ENCODE measurements around the gene PALM3.

PALM3 gene

GRCh38 chr19:14056069-14056666 lies 5.7 kb downstream of the PALM3 start:
- H3K4me3 ChIP-seq (ENCODE audit: insufficient read length, low read depth) = peak overlapping the region; percentile 56
- TF ChIP-seq YY1 (IDR thresholded peaks at IDR 0.05; ENCODE audit: insufficient read depth, insufficient read length) (no peak), SUZ12 (IDR thresholded peaks at IDR 0.05; ENCODE audit: extremely low read depth, insufficient read depth, insufficient read length) (no peak), ZNF274 (IDR thresholded peaks at IDR 0.05; ENCODE audit: low read depth, low read length) (no peak)
- peaks cover 21% of the 10 kb centered on the region for H3K4me1 ChIP-seq (ENCODE audit: insufficient read depth, insufficient read length)

GRCh38 chr19:14055396-14055795 lies 6.5 kb downstream of the PALM3 start:
- H3K9ac ChIP-seq (ENCODE audit: insufficient read length, low read depth) = peak overlapping the region; percentile 2
- H3K4me1 ChIP-seq (ENCODE audit: insufficient read depth, insufficient read length) = peaks cover 18% of the 10 kb centered on the region
- H3K4me3 ChIP-seq (ENCODE audit: insufficient read length, low read depth) = no peak overlapping the region
- no peak for DNase-seq (ENCODE audit: low read depth, low spot score)
- TF ChIP-seq SUZ12 (IDR thresholded peaks at IDR 0.05; ENCODE audit: extremely low read depth, insufficient read depth, insufficient read length) (no peak), ZNF274 (IDR thresholded peaks at IDR 0.05; ENCODE audit: low read depth, low read length) (no peak), YY1 (IDR thresholded peaks at IDR 0.05; ENCODE audit: insufficient read depth, insufficient read length) (no peak)
- peaks cover 5% of the 10 kb centered on the region for H3K27me3 ChIP-seq (ENCODE audit: insufficient read depth, insufficient read length)
- peaks cover 7% of the 10 kb centered on the region; the same call in 1 of the 2 replicates for H3K9me3 ChIP-seq (ENCODE audit: insufficient read depth, low read length)
- peaks cover 40% of the 10 kb centered on the region for H3K36me3 ChIP-seq (ENCODE audit: insufficient read depth, insufficient read length, low read length)

More at GRCh38 chr19:14056069-14056666, 5.7 kb downstream of the PALM3 start:
- H3K27me3 ChIP-seq (ENCODE audit: insufficient read depth, insufficient read length) = peaks cover 5% of the 10 kb centered on the region
- peaks cover 33% of the 10 kb centered on the region for H3K36me3 ChIP-seq (ENCODE audit: insufficient read depth, insufficient read length, low read length)
- peaks cover 7% of the 10 kb centered on the region; the same call in 1 of the 2 replicates for H3K9me3 ChIP-seq (ENCODE audit: insufficient read depth, low read length)
- no peak for DNase-seq (ENCODE audit: low read depth, low spot score)
- H3K9ac ChIP-seq (ENCODE audit: insufficient read length, low read depth) = peak overlapping the region; percentile 65

- TF ChIP-seq ZNF274 (IDR thresholded peaks at IDR 0.05; ENCODE audit: low read depth, low read length) = no peak
- no peak for TF ChIP-seq SUZ12 (IDR thresholded peaks at IDR 0.05; ENCODE audit: extremely low read depth, insufficient read depth, insufficient read length)
- TF ChIP-seq YY1 (IDR thresholded peaks at IDR 0.05; ENCODE audit: insufficient read depth, insufficient read length) = no peak
- H3K9me3 ChIP-seq (ENCODE audit: insufficient read depth, low read length) = peaks cover 7% of the 10 kb centered on the region; the same call in 1 of the 2 replicates
- H3K4me3 ChIP-seq (ENCODE audit: insufficient read length, low read depth) = no peak overlapping the region
- H3K4me1 ChIP-seq (ENCODE audit: insufficient read depth, insufficient read length) = peaks cover 18% of the 10 kb centered on the region
- H3K9ac ChIP-seq (ENCODE audit: insufficient read length, low read depth) = peak overlapping the region; percentile 2
- H3K36me3 ChIP-seq (ENCODE audit: insufficient read depth, insufficient read length, low read length) = peaks cover 40% of the 10 kb centered on the region
- DNase-seq (ENCODE audit: low read depth, low spot score) = no peak
- peaks cover 5% of the 10 kb centered on the region for H3K27me3 ChIP-seq (ENCODE audit: insufficient read depth, insufficient read length)
These were observed 7.2 kb downstream of the PALM3 start for GRCh38 chr19:14054721-14055120.

- Histone ChIP-seq H3K27me3 (ENCODE audit: insufficient read depth, insufficient read length) (peaks cover 5% of the 10 kb centered on the region), H3K4me3 (ENCODE audit: insufficient read length, low read depth) (no peak overlapping the region), H3K9me3 (ENCODE audit: insufficient read depth, low read length) (peaks cover 7% of the 10 kb centered on the region; the same call in 1 of the 2 replicates), H3K4me1 (ENCODE audit: insufficient read depth, insufficient read length) (peaks cover 18% of the 10 kb centered on the region), H3K36me3 (ENCODE audit: insufficient read depth, insufficient read length, low read length) (peaks cover 42% of the 10 kb centered on the region), H3K9ac (ENCODE audit: insufficient read length, low read depth) (no peak overlapping the region)
- DNase-seq (ENCODE audit: low read depth, low spot score) = no peak
- TF ChIP-seq SUZ12 (IDR thresholded peaks at IDR 0.05; ENCODE audit: extremely low read depth, insufficient read depth, insufficient read length) (no peak), ZNF274 (IDR thresholded peaks at IDR 0.05; ENCODE audit: low read depth, low read length) (no peak), YY1 (IDR thresholded peaks at IDR 0.05; ENCODE audit: insufficient read depth, insufficient read length) (no peak)
These were observed 7.8 kb downstream of the PALM3 start for GRCh38 chr19:14054099-14054498.

GRCh38 chr19:14053500-14053899 lies 8.4 kb downstream of the PALM3 start:
- Histone ChIP-seq H3K9ac (ENCODE audit: insufficient read length, low read depth) (no peak overlapping the region), H3K4me3 (ENCODE audit: insufficient read length, low read depth) (no peak overlapping the region), H3K4me1 (ENCODE audit: insufficient read depth, insufficient read length) (peaks cover 14% of the 10 kb centered on the region), H3K27me3 (ENCODE audit: insufficient read depth, insufficient read length) (peaks cover 2% of the 10 kb centered on the region), H3K36me3 (ENCODE audit: insufficient read depth, insufficient read length, low read length) (peaks cover 48% of the 10 kb centered on the region), H3K9me3 (ENCODE audit: insufficient read depth, low read length) (peaks cover 12% of the 10 kb centered on the region; the same call in 1 of the 2 replicates)
- TF ChIP-seq YY1 (IDR thresholded peaks at IDR 0.05; ENCODE audit: insufficient read depth, insufficient read length) (no peak), ZNF274 (IDR thresholded peaks at IDR 0.05; ENCODE audit: low read depth, low read length) (no peak)
- DNase-seq (ENCODE audit: low read depth, low spot score) = no peak

- no peaks in the 10 kb centered on the region for H3K27me3 ChIP-seq (ENCODE audit: insufficient read depth, insufficient read length)
- H3K4me1 ChIP-seq (ENCODE audit: insufficient read depth, insufficient read length) = peaks cover 10% of the 10 kb centered on the region
- peaks cover 17% of the 10 kb centered on the region; the same call in 1 of the 2 replicates for H3K9me3 ChIP-seq (ENCODE audit: insufficient read depth, low read length)
- no peak overlapping the region for H3K9ac ChIP-seq (ENCODE audit: insufficient read length, low read depth)
- H3K36me3 ChIP-seq (ENCODE audit: insufficient read depth, insufficient read length, low read length) = peaks cover 51% of the 10 kb centered on the region
- no peak for DNase-seq (ENCODE audit: low read depth, low spot score)
- TF ChIP-seq YY1 (IDR thresholded peaks at IDR 0.05; ENCODE audit: insufficient read depth, insufficient read length) = no peak
- no peak for TF ChIP-seq SUZ12 (IDR thresholded peaks at IDR 0.05; ENCODE audit: extremely low read depth, insufficient read depth, insufficient read length)
- no peak for TF ChIP-seq ZNF274 (IDR thresholded peaks at IDR 0.05; ENCODE audit: low read depth, low read length)
- no peak overlapping the region for H3K4me3 ChIP-seq (ENCODE audit: insufficient read length, low read depth)
These were observed 8.8 kb downstream of the PALM3 start for GRCh38 chr19:14053032-14053431.

GRCh38 chr19:14052470-14052869 lies 9.4 kb downstream of the PALM3 start:
- no peak for DNase-seq (ENCODE audit: low read depth, low spot score)
- Histone ChIP-seq H3K27me3 (ENCODE audit: insufficient read depth, insufficient read length) (no peaks in the 10 kb centered on the region), H3K9ac (ENCODE audit: insufficient read length, low read depth) (no peak overlapping the region), H3K36me3 (ENCODE audit: insufficient read depth, insufficient read length, low read length) (peaks cover 51% of the 10 kb centered on the region), H3K4me1 (ENCODE audit: insufficient read depth, insufficient read length) (peaks cover 9% of the 10 kb centered on the region), H3K9me3 (ENCODE audit: insufficient read depth, low read length) (peaks cover 18% of the 10 kb centered on the region; the same call in 1 of the 2 replicates), H3K4me3 (ENCODE audit: insufficient read length, low read depth) (no peak overlapping the region)
- TF ChIP-seq ZNF274 (IDR thresholded peaks at IDR 0.05; ENCODE audit: low read depth, low read length) (no peak), SUZ12 (IDR thresholded peaks at IDR 0.05; ENCODE audit: extremely low read depth, insufficient read depth, insufficient read length) (no peak), YY1 (IDR thresholded peaks at IDR 0.05; ENCODE audit: insufficient read depth, insufficient read length) (no peak)

Measured in NT2/D1 (cell line).